Measurements from ENCODE around the gene TRAIP. TPM values are rescaled to one million over a fixed set of nuclear protein-coding genes. Genes with fewer than 3 reads are reported as not detected.

The TRAIP gene
- total RNA-seq, 4 donors from 2014 or later = 1.0 to 1.8 (median 1.6) TPM; not detected in 1

GRCh38 chr3:49805367-49805782, 51.0 kb downstream of the TRAIP start:
- TF ChIP-seq CTCF (IDR thresholded peaks at IDR 0.05) = no peak
- DNase-seq (ENCODE audit: low spot score) = no peak
- ATAC-seq (ENCODE audit: low FRiP score) = no peak

- DNase-seq (ENCODE audit: low spot score) (no peak), ATAC-seq (ENCODE audit: low FRiP score) (no peak)
- no peak for TF ChIP-seq CTCF (IDR thresholded peaks at IDR 0.05)
Measured at GRCh38 chr3:49804141-49805041, 52.0 kb downstream of the TRAIP start.

DNA sequence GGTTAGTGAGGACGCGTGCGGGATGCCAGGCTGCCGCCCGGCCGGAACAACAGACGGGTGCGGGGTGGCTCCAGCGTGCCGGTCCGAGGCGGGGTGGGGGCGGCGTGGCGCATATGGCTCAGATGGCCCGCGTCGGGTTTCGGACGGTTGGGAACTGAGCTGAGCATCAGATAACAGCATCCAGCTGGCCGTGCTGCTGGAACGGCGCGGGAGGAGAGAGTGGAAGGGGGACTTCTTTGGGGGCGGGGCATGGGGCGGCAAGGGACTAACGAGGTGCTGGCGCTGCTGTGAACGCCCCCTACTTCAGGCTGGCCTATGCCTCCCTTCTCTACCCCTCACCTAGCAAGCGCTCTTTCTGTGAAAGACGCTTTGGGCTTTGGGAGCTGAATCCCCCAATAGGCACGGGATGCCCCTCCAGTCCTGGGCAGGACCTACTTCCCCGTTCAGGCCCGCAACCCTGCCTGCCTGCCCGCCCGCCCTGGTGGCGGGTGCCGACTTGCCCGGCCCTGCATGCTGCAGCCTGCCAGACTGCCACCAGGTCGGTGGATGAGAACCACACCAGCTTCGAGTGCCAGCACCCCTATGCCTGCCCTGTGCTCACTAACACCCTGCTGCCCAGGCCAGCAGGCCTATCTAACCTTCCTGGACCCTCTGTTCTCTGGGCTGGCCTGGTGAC, 52.8 kb downstream of the TRAIP start:
- ATAC-seq (ENCODE audit: low FRiP score) = no peak
- no peak for TF ChIP-seq CTCF (IDR thresholded peaks at IDR 0.05)
- no peak for DNase-seq (ENCODE audit: low spot score)

GRCh38 chr3:49802719-49803464, 53.5 kb downstream of the TRAIP start, which contains the start of gene INKA1:
Gene INKA1, plus strand, starts transcription at chr3:49803261. Its CDS starts 132 bp downstream, at chr3:49803393.
- ATAC-seq (ENCODE audit: low FRiP score) = peak; percentile 92
- TF ChIP-seq CTCF (IDR thresholded peaks at IDR 0.05) = peak in 1 of 3 donors; percentile 25
- peak; percentile 64 for DNase-seq (ENCODE audit: low spot score)

- TF ChIP-seq CTCF (IDR thresholded peaks at IDR 0.05) = no peak
- ATAC-seq (ENCODE audit: low FRiP score) (no peak), DNase-seq (ENCODE audit: low spot score) (no peak)
Measured at GRCh38 chr3:49801160-49801559, 55.2 kb downstream of the TRAIP start.

DNA sequence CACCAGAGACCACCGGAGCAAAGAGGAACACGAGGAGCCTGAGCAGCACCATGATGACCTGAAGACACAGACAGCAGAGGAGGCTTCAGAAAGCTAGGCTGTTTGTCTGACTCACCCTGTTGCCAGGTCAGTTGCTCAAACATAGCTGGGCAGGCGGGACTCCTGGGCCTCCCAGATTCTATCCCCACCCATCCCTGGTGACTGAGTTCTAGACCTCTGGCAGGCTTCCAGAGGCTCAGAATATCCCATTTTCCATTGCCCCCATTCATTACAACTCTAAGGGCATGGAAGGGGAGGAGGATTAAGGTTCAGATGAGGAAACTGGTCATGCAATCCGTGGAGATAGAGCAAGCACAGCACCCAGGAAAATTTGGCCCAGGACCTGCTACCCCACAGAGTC, 56.6 kb downstream of the TRAIP start, which contains the start of gene CDHR4:
Gene CDHR4 (minus strand): TSS at position 113 of the 400 bp plus-strand sequence. CDS start 61 bp downstream, at position 52.
- TF ChIP-seq CTCF (IDR thresholded peaks at IDR 0.05) = no peak
- ATAC-seq (ENCODE audit: low FRiP score) (peak; percentile 33), DNase-seq (ENCODE audit: low spot score) (no peak)
